Esophagus muscularis mucosa (tissue), 4 donors: Measurements from ENCODE around the gene MOGAT1. TPM values are rescaled to one million over a fixed set of nuclear protein-coding genes. Genes with fewer than 3 reads are reported as not detected.
"Not testable (repeated sequence)": the region's sequence is repeated elsewhere in the genome, so short reads cannot be mapped to it uniquely, and the experiment has no call there.

ENCODE experiments used
- DNase-seq: peaks from one replicate; pipeline ENCODE4 v3.0.0-alpha.2; 2017; ENCODE audit errors: extremely low spot score
- H3K27ac ChIP-seq, 4 donors: fragments of 200-600 bp; sonication (generic); replicated peaks in 1 of 4; 1 replicate in 3 of 4; 2 replicates in 1 of 4; pipeline ENCODE4 v1.5.1; 2016 to 2019; ENCODE audit warnings: mild to moderate bottlenecking in 1 of 4
- H3K27me3 ChIP-seq, 4 donors: fragments of 200-600 bp; sonication (generic); one replicate each; pipeline versions ENCODE4 v1.5.1 to v1.6.0; 2016 to 2019
- H3K36me3 ChIP-seq, 4 donors: fragments of 200-600 bp; sonication (generic); one replicate each; pipeline ENCODE4 v1.5.1; 2016 to 2019
- H3K4me1 ChIP-seq, 4 donors: fragments of 200-600 bp; sonication (generic); one replicate each; pipeline ENCODE4 v1.5.1; 2016 to 2019
- H3K4me3 ChIP-seq, 4 donors: fragments of 200-600 bp; sonication (generic); 1 replicate in 2 of 4; 2 replicates in 2 of 4; pipeline ENCODE4 v1.5.1; 2016 to 2019; ENCODE audit warnings: mild to moderate bottlenecking in 4 of 4, moderate library complexity in 1 of 4
- H3K9me3 ChIP-seq, 4 donors: fragments of 200-600 bp; sonication (generic); 1 replicate in 3 of 4; 2 replicates in 1 of 4; pipeline ENCODE4 v1.5.1; 2016 to 2019
- CTCF ChIP-seq, 3 experiments: fragments of 200-600 bp in 2 of 3; fragments of 450-650 bp in 1 of 3; sonication (generic) in 2 of 3; IDR thresholded peaks; one replicate each; pipeline ENCODE4 v1.5.1; 2017 to 2019; ENCODE audit warnings: antibody characterized with exemption in 3 of 3, mild to moderate bottlenecking in 2 of 3, moderate library complexity in 1 of 3
- EP300 ChIP-seq: sonication (generic); formaldehyde crosslinking; IDR thresholded peaks from one replicate; pipeline ENCODE4 v1.6.1; 2017; ENCODE audit warnings: antibody characterized with exemption
- POLR2A ChIP-seq: fragments of 450-650 bp; IDR thresholded peaks from one replicate; pipeline ENCODE4 v1.6.1; 2017; ENCODE audit warnings: antibody characterized with exemption, moderate library complexity, mild to moderate bottlenecking, low read depth
- POLR2AphosphoS5 ChIP-seq, 2 donors: sonication (generic); formaldehyde crosslinking; IDR thresholded peaks; one replicate each; pipeline ENCODE4 v1.6.1; 2017; ENCODE audit warnings: antibody characterized with exemption in 2 of 2
- WGBS: methylation state at CpG from one replicate; pipeline ENCODE4 v1.1.5; 2018; 5-methylcytosine and 5-hydroxymethylcytosine counted together
- intact Hi-C: fragments of 100-400 bp; cut with DNase I; formaldehyde crosslinking; loops from one replicate; pipeline ENCODE4 v1.15.1; 2023
- total RNA-seq, 4 donors: library from RNA; depleted of rRNA; stranded (reverse); fragments of >200 nt; gene quantifications; one replicate each; pipeline versions ENCODE4 v1.1.0 to v1.2.1, GENCODE V29; 2016

Gene MOGAT1
- total RNA-seq, 4 donors from 2014 or later = not detected

- no peak for DNase-seq
- Histone ChIP-seq H3K9me3 (no peaks in the 10 kb centered on the region), H3K27ac (no peak overlapping the region), H3K4me3 (no peak overlapping the region), H3K36me3 (no peaks in the 10 kb centered on the region), H3K4me1 (no peaks in the 10 kb centered on the region), H3K27me3 (no peaks in the 10 kb centered on the region)
- intact Hi-C loops = no loop called here
- TF ChIP-seq POLR2A = no peak
- no peak for TF ChIP-seq POLR2AphosphoS5 (IDR thresholded peaks at IDR 0.05)
- TF ChIP-seq CTCF (IDR thresholded peaks at IDR 0.05) = no peak
- TF ChIP-seq EP300 = no peak
- WGBS = 84% methylated on average over 2 of the region's 2 CpGs
Measured at GRCh38 chr2:222689322-222689721, 17.9 kb downstream of the MOGAT1 start.

- H3K4me3 ChIP-seq = no peak overlapping the region
- no peaks in the 10 kb centered on the region for H3K4me1 ChIP-seq
- TF ChIP-seq EP300 (no peak), POLR2AphosphoS5 (IDR thresholded peaks at IDR 0.05) (peak in 1 of 2 donors; percentile 49), CTCF (IDR thresholded peaks at IDR 0.05) (peak; percentile 93 to 98 (median 94)), POLR2A (no peak)
- H3K27ac ChIP-seq = no peak overlapping the region
- no peaks in the 10 kb centered on the region for H3K36me3 ChIP-seq
- 32% methylated on average over 10 of the region's 10 CpGs for WGBS
- intact Hi-C loops = loop anchor here (5.0 kb wide), 3 partner anchors 172 to 1112 kb away; partner anchors contain the start of gene ACSL3
- DNase-seq = no peak
- no peaks in the 10 kb centered on the region for H3K9me3 ChIP-seq
- H3K27me3 ChIP-seq = no peaks in the 10 kb centered on the region
Measured at GRCh38 chr2:222690564-222691200, 19.2 kb downstream of the MOGAT1 start.

GRCh38 chr2:222693413-222693812, 22.0 kb downstream of the MOGAT1 start:
- not testable (repeated sequence) for H3K27ac ChIP-seq, H3K9me3 ChIP-seq, H3K36me3 ChIP-seq, H3K27me3 ChIP-seq, DNase-seq, H3K4me3 ChIP-seq, H3K4me1 ChIP-seq
- 90% methylated on average over 5 of the region's 5 CpGs for WGBS
- intact Hi-C loops = loop anchor here (5.0 kb wide), 3 partner anchors 169 to 1109 kb away; partner anchors contain the start of gene ACSL3

GRCh38 chr2:222693837-222694236, 22.4 kb downstream of the MOGAT1 start:
- Histone ChIP-seq H3K27me3 (no peaks in the 10 kb centered on the region), H3K9me3 (no peaks in the 10 kb centered on the region), H3K4me1 (no peaks in the 10 kb centered on the region), H3K4me3 (no peak overlapping the region), H3K27ac (no peak overlapping the region), H3K36me3 (no peaks in the 10 kb centered on the region)
- no peak for DNase-seq
- WGBS = 91% methylated on average over 1 of the region's 1 CpG
- intact Hi-C loops = loop anchor here (5.0 kb wide), 3 partner anchors 168 to 1108 kb away; partner anchors contain the start of gene ACSL3
- TF ChIP-seq EP300 (no peak), CTCF (IDR thresholded peaks at IDR 0.05) (no peak), POLR2AphosphoS5 (IDR thresholded peaks at IDR 0.05) (no peak), POLR2A (no peak)

- intact Hi-C loops = no loop called here
- H3K36me3 ChIP-seq = no peaks in the 10 kb centered on the region
- no peak for DNase-seq
- no peak overlapping the region for H3K27ac ChIP-seq
- no peaks in the 10 kb centered on the region for H3K27me3 ChIP-seq
- H3K9me3 ChIP-seq = no peaks in the 10 kb centered on the region
- H3K4me1 ChIP-seq = peaks cover 0 to 3% (median 2%) of the 10 kb centered on the region in 4 donors
- no peak for TF ChIP-seq EP300
- TF ChIP-seq POLR2AphosphoS5 (IDR thresholded peaks at IDR 0.05) = no peak
- no peak for TF ChIP-seq POLR2A
- TF ChIP-seq CTCF (IDR thresholded peaks at IDR 0.05) = no peak
- H3K4me3 ChIP-seq = no peak overlapping the region
- 83% methylated on average over 3 of the region's 4 CpGs for WGBS
Measured at GRCh38 chr2:222698276-222698675, 26.8 kb downstream of the MOGAT1 start.
